GM19099 (cell line): ENCODE measurements around the gene GLRA1.

ENCODE experiments used
- POLR2A ChIP-seq: IDR thresholded peaks from 3 replicates; pipeline ENCODE4 v1.6.1; 2011; ENCODE audit warnings: low read depth; ENCODE audit not compliant: insufficient read length; ENCODE audit errors: extremely low read depth

The GLRA1 gene

GRCh38 chr5:151811593-151812321 lies 112.9 kb downstream of the GLRA1 start:
- TF ChIP-seq POLR2A = no peak

GRCh38 chr5:151810897-151811296 lies 113.8 kb downstream of the GLRA1 start:
- TF ChIP-seq POLR2A = no peak

GRCh38 chr5:151810449-151810848 lies 114.2 kb downstream of the GLRA1 start:
- no peak for TF ChIP-seq POLR2A

- TF ChIP-seq POLR2A = no peak
Measured at GRCh38 chr5:151808451-151809169, 116.0 kb downstream of the GLRA1 start.

DNA sequence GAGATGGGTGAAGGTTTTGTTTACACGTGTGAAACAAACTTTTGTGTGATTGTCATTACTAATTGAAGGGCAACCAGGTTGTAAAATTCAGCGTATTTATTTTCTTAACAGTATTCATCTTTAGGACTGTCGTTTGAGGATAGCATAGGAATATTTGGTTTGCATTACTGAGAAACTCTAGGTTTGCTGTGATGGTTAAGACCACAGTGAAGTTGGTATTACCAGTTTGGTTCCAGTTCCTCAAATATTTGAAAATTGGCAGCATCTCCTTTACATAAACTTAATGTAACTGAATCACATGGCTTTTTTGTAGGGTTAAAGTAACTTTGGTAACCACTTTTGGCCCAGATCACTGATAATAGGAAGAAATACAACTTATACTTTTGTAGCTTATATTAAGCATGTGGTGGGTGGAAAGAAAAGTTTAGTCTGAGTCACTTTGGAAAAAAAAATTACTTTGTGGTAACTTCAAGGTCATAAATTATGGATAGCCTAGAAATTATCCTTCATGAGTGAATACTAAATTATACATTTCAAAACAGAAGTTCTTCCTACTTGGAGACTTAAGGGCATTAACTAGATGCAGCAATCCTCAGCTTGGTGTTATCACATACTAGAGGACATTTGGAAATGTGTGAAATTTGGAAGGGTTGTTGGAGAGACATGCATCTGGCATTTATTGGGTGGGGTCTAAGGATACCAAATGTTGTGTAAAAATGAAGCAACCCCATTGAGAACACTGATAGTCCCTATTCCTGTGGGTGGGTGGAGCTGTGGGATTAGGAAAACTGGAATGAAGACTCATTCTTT lies 119.0 kb downstream of the GLRA1 start:
- TF ChIP-seq POLR2A = no peak

- no peak for TF ChIP-seq POLR2A
Measured at GRCh38 chr5:151800532-151800931, 124.1 kb downstream of the GLRA1 start.

DNA sequence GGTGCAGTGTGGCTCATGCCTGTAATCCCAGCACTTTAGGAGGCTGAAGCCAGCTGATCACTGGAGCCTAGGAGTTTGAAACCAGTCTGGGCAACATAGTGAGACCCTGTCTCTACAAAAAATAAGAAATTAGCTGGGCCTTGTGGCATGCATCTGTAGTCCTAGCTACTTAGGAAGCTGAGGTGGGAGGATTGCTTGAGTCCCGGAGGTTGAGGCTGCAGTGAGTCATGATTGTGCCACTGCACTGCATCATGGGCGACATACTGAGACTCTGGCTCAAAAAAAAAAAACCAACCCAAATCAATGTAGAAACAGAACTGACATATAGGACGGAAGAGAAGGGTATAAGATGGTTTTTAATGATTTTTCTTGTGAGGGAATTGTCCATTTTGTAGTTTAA lies 125.2 kb downstream of the GLRA1 start:
- TF ChIP-seq POLR2A = no peak

DNA sequence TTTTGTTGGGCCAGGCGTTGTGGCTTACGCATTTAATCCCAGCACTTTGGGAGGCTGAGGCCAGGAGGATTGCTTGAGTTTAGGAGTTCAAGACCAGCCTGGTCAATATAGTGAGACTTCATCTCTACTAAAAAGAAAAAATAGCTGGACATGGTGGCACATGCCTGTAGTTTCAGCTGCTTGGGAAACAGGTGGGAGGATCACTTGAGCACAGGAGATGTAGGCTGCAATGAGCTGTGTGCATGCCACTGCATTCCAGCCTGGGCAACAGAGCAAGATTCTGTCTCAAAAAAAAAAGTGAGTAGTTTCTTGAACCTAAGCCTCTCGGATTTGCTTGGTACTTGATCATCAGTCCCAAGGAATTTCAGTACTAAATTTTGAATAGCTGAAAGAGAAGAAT lies 126.0 kb downstream of the GLRA1 start:
- no peak for TF ChIP-seq POLR2A

- TF ChIP-seq POLR2A = no peak
Measured at GRCh38 chr5:151795426-151795825, 129.2 kb downstream of the GLRA1 start.

DNA sequence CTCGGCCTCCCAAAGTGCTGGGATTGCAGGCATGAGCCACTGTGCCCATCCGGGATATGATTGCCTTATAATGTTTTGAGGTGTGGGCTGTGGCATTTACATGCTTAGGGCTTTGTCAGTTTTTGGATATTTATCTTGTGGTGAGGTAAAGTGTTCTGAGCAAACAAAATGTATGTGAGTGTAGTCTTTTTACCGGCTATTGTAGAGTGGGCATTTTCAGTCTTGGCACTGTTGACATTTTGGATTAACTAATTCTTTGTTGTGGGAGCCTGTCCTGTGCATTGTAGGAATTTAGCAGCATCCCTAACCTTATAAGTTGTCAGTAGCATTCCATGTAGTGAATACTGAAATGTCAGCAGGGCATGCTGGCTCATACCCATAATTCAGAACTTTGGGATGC lies 131.3 kb downstream of the GLRA1 start:
- no peak for TF ChIP-seq POLR2A

DNA sequence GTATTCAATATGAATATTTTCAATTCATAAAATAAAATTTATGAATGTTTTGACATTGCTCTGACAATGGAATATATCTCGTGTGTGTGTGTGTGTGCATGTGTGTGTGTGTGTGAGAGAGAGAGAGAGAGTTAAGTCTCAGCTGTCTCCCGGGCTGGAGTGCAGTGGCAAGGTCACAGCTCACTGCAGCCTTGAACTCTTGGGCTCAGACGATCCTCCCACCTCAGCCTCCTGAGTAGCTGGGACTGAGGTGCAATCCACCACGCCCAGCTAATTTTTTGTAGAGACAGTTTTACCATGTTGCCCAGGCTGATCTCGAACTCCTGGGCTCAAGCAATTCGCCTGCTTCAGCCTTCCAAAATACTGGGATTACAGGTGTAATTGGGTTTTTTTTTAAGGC lies 136.8 kb downstream of the GLRA1 start:
- TF ChIP-seq POLR2A = no peak

GRCh38 chr5:151786468-151786867 lies 138.2 kb downstream of the GLRA1 start:
- TF ChIP-seq POLR2A = no peak

GRCh38 chr5:151784141-151784540 lies 140.5 kb downstream of the GLRA1 start:
- no peak for TF ChIP-seq POLR2A

DNA sequence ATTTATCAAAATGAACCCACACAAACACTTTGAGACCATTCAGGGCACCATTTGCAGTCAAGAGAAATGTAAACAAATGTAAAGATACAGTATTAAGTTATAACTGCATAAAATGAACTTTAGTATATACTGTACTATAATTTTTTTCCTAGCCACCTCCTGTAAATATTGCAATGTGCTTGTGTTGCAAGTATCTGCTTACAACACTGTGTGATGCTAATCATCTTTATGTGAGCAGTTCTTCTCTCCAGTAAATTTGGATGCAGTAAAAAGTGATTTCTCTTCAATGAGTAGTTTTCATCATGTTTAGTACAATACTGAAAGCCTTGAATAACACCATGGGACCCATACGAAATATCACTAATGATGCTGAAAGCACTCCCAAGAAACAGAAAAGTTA lies 143.4 kb downstream of the GLRA1 start:
- TF ChIP-seq POLR2A = no peak

- TF ChIP-seq POLR2A = no peak
Measured at GRCh38 chr5:151780348-151780747, 144.3 kb downstream of the GLRA1 start.
